Natural killer cell (primary cell): ENCODE data around the gene LZTS2. TPM values are rescaled to one million over a fixed set of nuclear protein-coding genes. Genes with fewer than 3 reads are reported as not detected.
A peak's percentile ranks its signal among the peaks of the same experiment; 100 is the strongest.

Source experiments
- ATAC-seq, 3 donors: fragments of 150-1000 bp in 2 of 3; fragments of 200-7000 bp in 1 of 3; cut with Tn5 transposase; 1 replicate in 1 of 3; 2 replicates in 2 of 3; pipeline ENCODE4 v1.10.0; 2021; ENCODE audit warnings: mild to moderate bottlenecking in 2 of 3, moderate library complexity in 2 of 3
- DNase-seq, 2 donors: peaks; one replicate each; pipeline versions ENCODE4 v3.0.0 to v3.0.0-alpha.2; 2013 to 2021; ENCODE audit warnings: mixed read lengths in 1 of 2
- H3K27ac ChIP-seq: one replicate; pipeline ENCODE4 v1.5.1; 2013; ENCODE audit warnings: mild to moderate bottlenecking, low read length
- H3K27me3 ChIP-seq: one replicate; pipeline ENCODE4 v1.6.1; 2013; ENCODE audit warnings: low read length; ENCODE audit not compliant: control insufficient read depth, insufficient read depth
- H3K36me3 ChIP-seq: one replicate; pipeline ENCODE4 v1.6.1; 2013; ENCODE audit warnings: low read length; ENCODE audit not compliant: control insufficient read depth, insufficient read depth
- H3K4me1 ChIP-seq: one replicate; pipeline ENCODE4 v1.6.1; 2013; ENCODE audit warnings: low read length; ENCODE audit not compliant: control insufficient read depth, insufficient read depth
- H3K4me3 ChIP-seq: one replicate; pipeline ENCODE4 v1.5.1; 2013; ENCODE audit warnings: low read length
- H3K9me3 ChIP-seq: one replicate; pipeline ENCODE4 v1.6.1; 2013; ENCODE audit warnings: low read length; ENCODE audit not compliant: control insufficient read depth, insufficient read depth
- H3K27ac Mint-ChIP-seq, 2 donors: one replicate each; pipeline ENCODE4 v1.8.0; 2022; ENCODE audit warnings: mild to moderate bottlenecking in 2 of 2, mixed read lengths in 2 of 2, moderate library complexity in 1 of 2
- H3K27me3 Mint-ChIP-seq, 2 donors: one replicate each; pipeline ENCODE4 v1.8.0; 2022; ENCODE audit warnings: low read depth in 2 of 2, mixed read lengths in 2 of 2
- H3K36me3 Mint-ChIP-seq: one replicate; pipeline ENCODE4 v1.8.0; 2022; ENCODE audit warnings: mixed read lengths
- H3K4me1 Mint-ChIP-seq, 2 donors: one replicate each; pipeline ENCODE4 v1.8.0; 2022; ENCODE audit warnings: mixed read lengths in 2 of 2
- H3K4me3 Mint-ChIP-seq: one replicate; pipeline ENCODE4 v1.8.0; 2022; ENCODE audit warnings: mild to moderate bottlenecking, moderate library complexity, mixed read lengths
- H3K9me3 Mint-ChIP-seq, 2 donors: one replicate each; pipeline ENCODE4 v1.8.0; 2022; ENCODE audit warnings: mixed read lengths in 2 of 2
- WGBS: methylation state at CpG from one replicate; pipeline ENCODE4 v1.1.7; 2013; ENCODE audit warnings: missing lambda C conversion rate; ENCODE audit not compliant: insufficient coverage; 5-methylcytosine and 5-hydroxymethylcytosine counted together
- intact Hi-C: fragments of 100-400 bp; cut with micrococcal nuclease; formaldehyde crosslinking; loops from one replicate; pipeline ENCODE4 v1.14.2; 2022
- total RNA-seq, 4 donors: library from RNA; stranded (reverse); fragments of 120-200 nt in 1 of 4; gene quantifications; one replicate each; pipeline versions ENCODE4 v1.2.3 to v1.2.4, GENCODE V29; 2013 to 2022
- TF ChIP-seq, protein P1 (sequence below): fragments of 200-600 bp; IDR thresholded peaks from one replicate; pipeline ENCODE4 v1.8.0; 2022; ENCODE audit warnings: antibody characterized with exemption

The LZTS2 gene
- total RNA-seq, 3 donors from 2014 or later (not counting 1 experiment from before 2014, with no cell fraction given): 8.0 to 16.1 (median 11.7) TPM

DNA sequence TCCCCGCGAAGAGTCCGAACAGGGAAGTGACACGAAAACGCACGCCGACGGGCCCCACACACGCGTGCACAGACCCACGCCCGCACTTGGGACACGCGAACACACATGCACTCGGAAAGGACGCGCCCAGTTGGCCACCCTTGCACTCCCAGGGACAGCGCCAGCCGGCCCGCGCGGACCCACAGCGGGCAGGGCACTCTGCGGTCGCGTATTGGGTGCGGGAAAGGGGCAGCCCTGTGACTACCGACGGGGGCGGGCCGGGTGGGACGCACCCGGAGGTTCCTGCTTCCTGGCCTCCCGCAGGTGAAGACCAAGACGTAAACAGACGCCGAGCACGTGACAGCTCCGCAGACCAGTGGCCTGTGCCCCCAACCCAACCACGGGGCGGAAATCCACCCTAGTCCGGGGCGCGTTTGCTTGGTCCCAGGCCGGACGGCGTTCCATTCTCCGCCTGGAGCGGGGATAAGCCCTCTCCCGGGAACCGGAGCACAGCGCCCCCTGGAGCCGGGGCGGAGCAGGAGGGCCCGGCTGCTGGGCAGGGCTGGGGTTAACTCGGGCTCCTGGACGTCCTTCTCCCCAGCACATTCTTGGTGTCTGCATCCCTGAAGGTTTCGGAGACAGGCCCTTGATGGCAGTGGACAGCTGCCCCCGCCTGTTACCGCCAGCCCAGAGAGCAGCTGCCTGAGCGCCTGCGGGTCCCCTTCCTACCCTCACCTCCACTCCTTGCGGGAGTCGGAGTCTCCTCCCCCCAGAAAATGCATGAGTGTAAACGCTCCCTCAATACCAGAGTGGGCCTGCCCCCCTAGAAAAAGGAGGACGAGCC is 2.0 kb upstream of the LZTS2 start:
- ATAC-seq (peak; percentile 34 to 55 (median 43)), DNase-seq (peak; percentile 63 to 81)
- Mint-ChIP-seq H3K4me1 (peaks cover 14 to 34% of the 10 kb centered on the region in 2 donors), H3K4me3 (peak overlapping the region; percentile 89), H3K36me3 (no peaks in the 10 kb centered on the region), H3K27ac (peak overlapping the region; percentile 58 to 85), H3K27me3 (peaks cover 0 to 4% of the 10 kb centered on the region in 2 donors), H3K9me3 (no peaks in the 10 kb centered on the region)
- TF ChIP-seq, protein P1, sequence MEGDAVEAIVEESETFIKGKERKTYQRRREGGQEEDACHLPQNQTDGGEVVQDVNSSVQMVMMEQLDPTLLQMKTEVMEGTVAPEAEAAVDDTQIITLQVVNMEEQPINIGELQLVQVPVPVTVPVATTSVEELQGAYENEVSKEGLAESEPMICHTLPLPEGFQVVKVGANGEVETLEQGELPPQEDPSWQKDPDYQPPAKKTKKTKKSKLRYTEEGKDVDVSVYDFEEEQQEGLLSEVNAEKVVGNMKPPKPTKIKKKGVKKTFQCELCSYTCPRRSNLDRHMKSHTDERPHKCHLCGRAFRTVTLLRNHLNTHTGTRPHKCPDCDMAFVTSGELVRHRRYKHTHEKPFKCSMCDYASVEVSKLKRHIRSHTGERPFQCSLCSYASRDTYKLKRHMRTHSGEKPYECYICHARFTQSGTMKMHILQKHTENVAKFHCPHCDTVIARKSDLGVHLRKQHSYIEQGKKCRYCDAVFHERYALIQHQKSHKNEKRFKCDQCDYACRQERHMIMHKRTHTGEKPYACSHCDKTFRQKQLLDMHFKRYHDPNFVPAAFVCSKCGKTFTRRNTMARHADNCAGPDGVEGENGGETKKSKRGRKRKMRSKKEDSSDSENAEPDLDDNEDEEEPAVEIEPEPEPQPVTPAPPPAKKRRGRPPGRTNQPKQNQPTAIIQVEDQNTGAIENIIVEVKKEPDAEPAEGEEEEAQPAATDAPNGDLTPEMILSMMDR: peak; percentile 90
- H3K4me1 ChIP-seq: peaks cover 35% of the 10 kb centered on the region
- intact Hi-C loops: loop anchor here (1.0 to 5.0 kb wide), 2 partner anchors 10 to 35 kb away; partner anchors contain the start of genes MRPL43, PDZD7, SFXN3 and TWNK
- peak overlapping the region; percentile 83 for H3K4me3 ChIP-seq
- WGBS: under 1% methylated on average over 64 of the region's 66 CpGs
- no peaks in the 10 kb centered on the region for H3K36me3 ChIP-seq
- H3K27me3 ChIP-seq: no peaks in the 10 kb centered on the region
- H3K9me3 ChIP-seq: no peaks in the 10 kb centered on the region
- peak overlapping the region; percentile 77 for H3K27ac ChIP-seq

DNA sequence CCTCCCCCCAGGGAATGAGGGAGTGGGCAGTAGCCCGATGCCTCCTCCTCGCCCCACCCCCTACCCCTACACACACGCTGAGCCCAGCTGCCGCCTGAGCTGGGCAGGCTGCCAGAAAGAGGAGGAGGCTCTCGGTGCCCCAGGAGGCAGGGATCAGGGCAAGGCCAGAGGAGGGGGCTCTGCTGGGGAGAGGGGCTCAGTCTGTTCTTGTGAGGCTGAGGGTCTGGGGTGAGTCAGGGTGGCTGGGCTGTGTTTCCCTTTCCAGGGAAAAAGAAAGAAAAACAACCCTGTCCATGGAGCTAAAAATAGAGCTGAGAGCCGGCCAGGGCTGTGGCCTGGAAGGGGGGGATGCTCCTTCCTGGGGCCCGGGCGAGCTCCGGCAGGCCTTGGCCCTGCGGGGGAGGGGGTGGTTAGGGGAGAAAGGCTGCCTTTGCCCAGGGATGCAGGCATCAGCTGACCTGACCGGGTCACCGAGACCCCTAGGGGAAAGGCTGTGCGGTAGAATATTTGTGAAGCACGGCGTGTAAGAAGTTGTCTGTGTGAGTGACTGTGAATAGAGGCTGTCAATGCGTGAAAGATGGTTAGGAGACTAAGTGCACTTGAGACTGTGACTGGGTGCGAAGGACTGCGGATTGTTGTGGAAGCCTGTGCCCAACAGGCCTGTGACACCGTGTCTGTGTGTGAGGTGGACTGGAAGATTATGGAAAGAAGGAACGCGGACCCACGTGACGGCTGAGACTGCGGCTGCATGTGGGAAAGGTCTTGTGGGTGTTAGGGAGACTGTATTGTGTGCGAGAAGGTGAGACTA is 1.2 kb upstream of the LZTS2 start:
- Histone ChIP-seq H3K9me3 (no peaks in the 10 kb centered on the region), H3K4me3 (peak overlapping the region; percentile 83), H3K27me3 (no peaks in the 10 kb centered on the region), H3K36me3 (no peaks in the 10 kb centered on the region), H3K4me1 (peaks cover 35% of the 10 kb centered on the region), H3K27ac (peak overlapping the region; percentile 77)
- H3K27ac Mint-ChIP-seq: peak overlapping the region; percentile 71 to 82
- TF ChIP-seq, protein P1: no peak
- no peaks in the 10 kb centered on the region for H3K9me3 Mint-ChIP-seq
- intact Hi-C loops: loop anchor here (1.0 to 5.0 kb wide), 2 partner anchors 11 to 34 kb away; partner anchors contain the start of genes MRPL43, PDZD7, SFXN3 and TWNK
- no peaks in the 10 kb centered on the region for H3K36me3 Mint-ChIP-seq
- peak overlapping the region; percentile 89 for H3K4me3 Mint-ChIP-seq
- DNase-seq (peak; percentile 35 to 85), ATAC-seq (peak; percentile 13 to 19 (median 18))
- 6% methylated on average over 22 of the region's 25 CpGs for WGBS
- peaks cover 14 to 34% of the 10 kb centered on the region in 2 donors for H3K4me1 Mint-ChIP-seq
- H3K27me3 Mint-ChIP-seq: peaks cover 0 to 4% of the 10 kb centered on the region in 2 donors

DNA sequence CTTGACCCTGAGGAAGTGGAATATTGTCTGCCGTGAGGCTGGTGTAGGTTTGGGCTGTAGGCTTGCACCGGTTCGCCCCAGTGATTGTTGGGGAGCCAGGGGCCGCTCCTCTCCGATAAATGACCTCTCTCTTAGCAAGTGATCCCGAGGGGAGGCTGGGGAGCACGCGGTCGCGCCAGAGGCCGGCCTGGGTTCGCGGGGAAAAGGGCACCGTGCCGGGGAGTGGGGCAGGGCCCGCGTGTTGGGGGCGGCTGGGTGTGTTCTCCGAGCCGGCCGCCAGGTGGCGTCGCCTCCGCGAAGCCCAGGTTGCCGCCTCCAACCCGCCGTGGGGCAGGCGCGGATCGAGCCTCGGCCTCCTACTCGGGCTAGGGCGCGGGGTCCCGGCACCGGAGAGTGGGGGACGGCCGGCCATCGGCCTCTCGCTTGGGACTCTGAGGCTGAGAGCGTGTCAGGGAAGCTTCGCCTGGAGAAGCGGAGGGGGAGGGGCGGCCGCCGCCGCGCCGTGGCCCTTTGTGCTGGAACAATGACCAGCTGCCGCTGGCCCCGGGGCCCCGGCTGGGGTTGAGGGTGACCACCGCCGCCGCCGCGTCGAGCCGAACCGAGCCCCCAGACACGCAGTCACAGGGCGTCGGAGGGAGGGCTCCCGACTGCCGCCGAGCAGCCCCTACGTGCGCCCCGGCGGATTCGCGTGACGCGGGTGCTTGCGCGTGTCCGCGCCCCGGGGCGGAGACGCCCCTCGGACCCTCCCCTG is 442 bp upstream of the LZTS2 start:
- H3K9me3 Mint-ChIP-seq: no peaks in the 10 kb centered on the region
- intact Hi-C loops: loop anchor here (1.0 to 5.0 kb wide), 3 partner anchors 12 to 33 kb away; partner anchors contain the start of genes MRPL43, PDZD7, SFXN3 and TWNK
- under 1% methylated on average over 83 of the region's 83 CpGs for WGBS
- peak; percentile 78 to 88 (median 80) for ATAC-seq
- Histone ChIP-seq H3K27me3 (no peaks in the 10 kb centered on the region), H3K36me3 (no peaks in the 10 kb centered on the region), H3K4me3 (peak overlapping the region; percentile 83), H3K27ac (peak overlapping the region; percentile 77), H3K9me3 (no peaks in the 10 kb centered on the region), H3K4me1 (peaks cover 35% of the 10 kb centered on the region)
- peaks cover 14 to 34% of the 10 kb centered on the region in 2 donors for H3K4me1 Mint-ChIP-seq
- H3K4me3 Mint-ChIP-seq: peak overlapping the region; percentile 89
- peaks cover 0 to 4% of the 10 kb centered on the region in 2 donors for H3K27me3 Mint-ChIP-seq
- DNase-seq: peak; percentile 80 to 90
- TF ChIP-seq, protein P1: peak; percentile 94
- peak overlapping the region; percentile 71 to 82 for H3K27ac Mint-ChIP-seq
- no peaks in the 10 kb centered on the region for H3K36me3 Mint-ChIP-seq
